PFSK-1 (cell line): ENCODE measurements around the gene MOGAT3.

Experiments used
- POLR2AphosphoS5 ChIP-seq: IDR thresholded peaks from 2 replicates; pipeline ENCODE4 v1.6.1; 2012; ENCODE audit warnings: low read depth, mild to moderate bottlenecking, control low read depth, low read length, moderate library complexity
- TAF1 ChIP-seq: IDR thresholded peaks from 2 replicates; pipeline ENCODE4 v1.6.1; 2012; ENCODE audit warnings: low read length, control low read depth, borderline replicate concordance; ENCODE audit not compliant: insufficient read depth

- TF ChIP-seq POLR2AphosphoS5 (no peak), TAF1 (no peak)
These were observed 39.0 kb upstream of the MOGAT3 start for GRCh38 chr7:101239951-101240220.
